GM23338 (cell line): ENCODE measurements around the gene RNLS. TPM values are rescaled to one million over a fixed set of nuclear protein-coding genes. Genes with fewer than 3 reads are reported as not detected.

Source experiments
- ATAC-seq: fragments of 200-7000 bp; cut with Tn5 transposase; 3 replicates; pipeline ENCODE4 v1.9.1; 2020
- DNase-seq: peaks from one replicate; pipeline ENCODE4 v3.0.0-alpha.2; 2015; ENCODE audit warnings: low spot score
- H2AFZ ChIP-seq: fragments of 200-600 bp; sonication (generic); 2 replicates; pipeline ENCODE4 v1.8.0; 2016; ENCODE audit warnings: antibody characterized with exemption, mild to moderate bottlenecking, moderate library complexity
- H3F3A ChIP-seq: fragments of 200-600 bp; sonication (generic); replicated peaks from 2 replicates; pipeline ENCODE4 v1.8.0; 2017; ENCODE audit warnings: antibody characterized with exemption, mixed run types, low read depth
- H3K27ac ChIP-seq: fragments of 200-600 bp; sonication (generic); 2 replicates; pipeline ENCODE4 v1.6.1; 2016; ENCODE audit warnings: low read depth
- H3K27me3 ChIP-seq: fragments of 200-600 bp; sonication (generic); 2 replicates; pipeline ENCODE4 v1.8.0; 2016; ENCODE audit warnings: mild to moderate bottlenecking, mixed run types, moderate library complexity; ENCODE audit not compliant: insufficient read depth
- H3K36me3 ChIP-seq: fragments of 200-600 bp; sonication (generic); 2 replicates; pipeline ENCODE4 v1.8.0; 2016; ENCODE audit warnings: mild to moderate bottlenecking; ENCODE audit not compliant: insufficient read depth
- H3K4me1 ChIP-seq: fragments of 200-600 bp; sonication (generic); 2 replicates; pipeline ENCODE4 v1.8.0; 2016; ENCODE audit warnings: mild to moderate bottlenecking, moderate library complexity; ENCODE audit not compliant: insufficient read depth
- H3K4me2 ChIP-seq: fragments of 200-600 bp; sonication (generic); 2 replicates; pipeline ENCODE4 v1.7.1; 2017; ENCODE audit warnings: mixed run types
- H3K4me3 ChIP-seq: fragments of 200-600 bp; sonication (generic); 2 replicates; pipeline ENCODE4 v1.6.1; 2016; ENCODE audit warnings: mixed run types
- H3K79me2 ChIP-seq: fragments of 200-600 bp; sonication (generic); replicated peaks from 2 replicates; pipeline ENCODE4 v1.8.0; 2017; ENCODE audit warnings: mild to moderate bottlenecking; ENCODE audit not compliant: insufficient read depth
- H3K9me2 ChIP-seq: fragments of 200-600 bp; sonication (generic); 2 replicates; pipeline ENCODE4 v1.8.0; 2017; ENCODE audit not compliant: insufficient read depth
- H4K20me1 ChIP-seq: fragments of 200-600 bp; sonication (generic); replicated peaks from 2 replicates; pipeline ENCODE4 v1.8.0; 2017; ENCODE audit warnings: mild to moderate bottlenecking; ENCODE audit not compliant: insufficient read depth
- H3K27ac Mint-ChIP-seq: 2 replicates; pipeline ENCODE4 v1.8.0; 2020; ENCODE audit warnings: inconsistent platforms, mild to moderate bottlenecking, moderate library complexity, mixed read lengths
- H3K27me3 Mint-ChIP-seq: 3 replicates; pipeline ENCODE4 v1.8.0; 2022; ENCODE audit warnings: low read depth, mild to moderate bottlenecking, moderate library complexity, mixed read lengths, inconsistent platforms; ENCODE audit not compliant: insufficient read depth, poor library complexity
- H3K36me3 Mint-ChIP-seq: 3 replicates; pipeline ENCODE4 v1.8.0; 2021; ENCODE audit warnings: low read depth, mild to moderate bottlenecking, inconsistent platforms, moderate library complexity, mixed read lengths
- H3K4me1 Mint-ChIP-seq: 3 replicates; pipeline ENCODE4 v1.8.0; 2020; ENCODE audit warnings: mild to moderate bottlenecking, inconsistent platforms, mixed read lengths
- H3K4me3 Mint-ChIP-seq: 3 replicates; pipeline ENCODE4 v1.8.0; 2021; ENCODE audit warnings: moderate library complexity, mild to moderate bottlenecking, inconsistent platforms, mixed read lengths
- H3K9me3 Mint-ChIP-seq: 3 replicates; pipeline ENCODE4 v1.8.0; 2020; ENCODE audit warnings: moderate library complexity, mild to moderate bottlenecking, inconsistent platforms, mixed read lengths
- CREB1 ChIP-seq: fragments of 250-450 bp; sonication (Bioruptor Pico); IDR thresholded peaks from 2 replicates; pipeline ENCODE4 v1.5.0; 2020; ENCODE audit warnings: low read depth, mild to moderate bottlenecking, moderate library complexity
- CTCF ChIP-seq, 2 experiments: fragments of 200-600 bp in 1 of 2; sonication (generic) in 1 of 2; conservative IDR thresholded peaks; 2 replicates each; pipeline versions ENCODE4 v1.5.1 to v1.6.1; 2016 to 2017; ENCODE audit warnings: antibody characterized with exemption in 2 of 2, low read depth in 2 of 2, mild to moderate bottlenecking in 2 of 2, moderate library complexity in 1 of 2
- EZH2 ChIP-seq: fragments of 200-600 bp; sonication (generic); IDR thresholded peaks from one replicate; pipeline ENCODE4 v1.8.0; 2017; ENCODE audit warnings: antibody characterized with exemption, mild to moderate bottlenecking, low read depth; ENCODE audit not compliant: unreplicated experiment
- EZH2phosphoT487 ChIP-seq: fragments of 200-600 bp; sonication (generic); IDR thresholded peaks from one replicate; pipeline ENCODE4 v1.8.1; 2018; ENCODE audit warnings: antibody characterized with exemption; ENCODE audit not compliant: unreplicated experiment
- JUNB ChIP-seq: IDR thresholded peaks from one replicate; pipeline ENCODE4 v1.6.1; 2016; ENCODE audit warnings: antibody characterized with exemption; ENCODE audit not compliant: unreplicated experiment
- NANOG ChIP-seq: IDR thresholded peaks from 2 replicates; pipeline ENCODE4 v1.6.1; 2016; ENCODE audit warnings: antibody characterized with exemption, borderline replicate concordance
- POLR2AphosphoS5 ChIP-seq: IDR thresholded peaks from 2 replicates; pipeline ENCODE4 v1.6.1; 2016; ENCODE audit warnings: antibody characterized with exemption, low read depth
- REST ChIP-seq: IDR thresholded peaks from one replicate; pipeline ENCODE4 v1.6.1; 2018; ENCODE audit warnings: antibody characterized with exemption; ENCODE audit not compliant: unreplicated experiment
- STAT1 ChIP-seq: IDR thresholded peaks from one replicate; pipeline ENCODE4 v1.6.1; 2016; ENCODE audit warnings: antibody characterized with exemption; ENCODE audit not compliant: unreplicated experiment
- ZNF114 ChIP-seq: fragments of 250-450 bp; sonication (Bioruptor Pico); IDR thresholded peaks from 2 replicates; pipeline ENCODE4 v1.5.0; 2020; ENCODE audit warnings: mild to moderate bottlenecking, moderate library complexity
- ZNF331 ChIP-seq: fragments of 250-450 bp; sonication (Bioruptor Pico); IDR thresholded peaks from 2 replicates; pipeline ENCODE4 v1.5.0; 2020; ENCODE audit warnings: low read depth, mild to moderate bottlenecking, moderate library complexity
- ZNF462 ChIP-seq: fragments of 250-450 bp; sonication (Bioruptor Pico); IDR thresholded peaks from 2 replicates; pipeline ENCODE4 v1.5.0; 2020; ENCODE audit warnings: mild to moderate bottlenecking, moderate library complexity
- polyA plus RNA-seq: library from polyadenylated mRNA; unstranded; fragments of >200 nt; fragmentation: Nextera tagmentation; extraction: Ambion mirVana; gene quantifications from 2 replicates; pipeline ENCODE4 v1.2.1, GENCODE V29; 2016
- total RNA-seq: library from RNA; depleted of rRNA; stranded (reverse); fragments of >200 nt; shearing (Covaris generic); gene quantifications from 2 replicates; pipeline ENCODE4 v1.2.3, GENCODE V29; 2014
- TF ChIP-seq, protein P1 (sequence below): IDR thresholded peaks from 2 replicates; pipeline ENCODE4 v1.6.1; 2016; ENCODE audit warnings: antibody characterized with exemption

Gene RNLS
- total and polyA plus RNA-seq, 2 experiments from 2014 or later = 8.8 to 15.2 TPM

DNA sequence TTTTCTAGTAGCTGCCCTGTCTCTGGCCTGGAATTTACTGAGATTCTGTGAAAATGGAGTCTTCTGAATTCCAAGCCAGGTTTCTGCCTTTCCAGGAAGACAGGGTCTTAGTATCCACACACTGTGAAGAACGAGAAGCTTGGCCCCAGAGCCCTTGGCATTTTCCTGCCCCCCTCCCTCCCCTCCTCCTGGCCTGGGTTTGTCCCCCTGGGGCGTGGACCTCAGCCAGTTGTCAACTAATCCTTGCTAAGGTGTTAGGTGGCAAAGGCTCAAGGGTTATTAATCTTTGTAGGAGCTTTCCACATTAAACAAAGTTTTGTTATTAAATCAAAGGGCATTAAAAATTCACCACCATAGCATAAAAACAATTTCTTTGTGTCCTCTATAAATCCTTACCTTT, 329.5 kb downstream of the RNLS start (continued):
- TF ChIP-seq POLR2AphosphoS5 = no peak
- no peak for TF ChIP-seq EZH2
- no peak for TF ChIP-seq JUNB
- no peak for TF ChIP-seq NANOG

DNA sequence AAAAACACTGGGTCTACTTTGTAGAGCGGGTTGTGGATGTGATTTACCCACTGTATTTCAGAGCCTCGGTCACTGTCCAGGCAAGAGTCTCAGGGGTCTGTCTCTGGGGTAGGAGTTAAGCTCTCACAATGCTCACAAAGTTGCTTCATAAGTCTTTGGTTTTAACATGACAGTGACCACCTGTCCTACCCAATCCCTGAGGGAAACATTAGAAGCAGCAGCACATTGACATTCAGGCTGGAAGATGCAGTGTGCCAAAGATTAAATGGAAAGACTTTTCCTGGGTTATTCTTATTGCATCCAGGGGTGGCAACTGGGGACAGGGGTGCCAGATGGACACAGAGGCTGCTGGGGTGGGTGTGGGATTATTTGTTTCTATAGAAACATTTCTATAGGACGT, 330.0 kb downstream of the RNLS start:
- no peak for DNase-seq
- no peaks in the 10 kb centered on the region for H3F3A ChIP-seq
- Mint-ChIP-seq H3K9me3 (no peaks in the 10 kb centered on the region), H3K36me3 (no peaks in the 10 kb centered on the region), H3K4me1 (no peaks in the 10 kb centered on the region), H3K4me3 (no peak overlapping the region), H3K27me3 (no peaks in the 10 kb centered on the region), H3K27ac (no peak overlapping the region)
- H3K79me2 ChIP-seq = no peaks in the 10 kb centered on the region
- no peaks in the 10 kb centered on the region for H3K27me3 ChIP-seq
- H2AFZ ChIP-seq = no peak overlapping the region
- H4K20me1 ChIP-seq = no peaks in the 10 kb centered on the region
- no peaks in the 10 kb centered on the region for H3K36me3 ChIP-seq
- no peak overlapping the region for H3K4me3 ChIP-seq
- H3K27ac ChIP-seq = no peak overlapping the region
- TF ChIP-seq ZNF462 (no peak), NANOG (no peak), POLR2AphosphoS5 (no peak), EZH2phosphoT487 (no peak), ZNF114 (CRISPR knock-in tag) (no peak), ZNF331 (CRISPR knock-in tag) (no peak), CREB1 (CRISPR knock-in tag) (no peak), JUNB (no peak), STAT1 (no peak), CTCF (conservative IDR thresholded peaks at IDR 0.05; ENCODE audit: low read depth in 2 of 2) (no peak), EZH2 (no peak), REST (no peak)
- TF ChIP-seq, protein P1, sequence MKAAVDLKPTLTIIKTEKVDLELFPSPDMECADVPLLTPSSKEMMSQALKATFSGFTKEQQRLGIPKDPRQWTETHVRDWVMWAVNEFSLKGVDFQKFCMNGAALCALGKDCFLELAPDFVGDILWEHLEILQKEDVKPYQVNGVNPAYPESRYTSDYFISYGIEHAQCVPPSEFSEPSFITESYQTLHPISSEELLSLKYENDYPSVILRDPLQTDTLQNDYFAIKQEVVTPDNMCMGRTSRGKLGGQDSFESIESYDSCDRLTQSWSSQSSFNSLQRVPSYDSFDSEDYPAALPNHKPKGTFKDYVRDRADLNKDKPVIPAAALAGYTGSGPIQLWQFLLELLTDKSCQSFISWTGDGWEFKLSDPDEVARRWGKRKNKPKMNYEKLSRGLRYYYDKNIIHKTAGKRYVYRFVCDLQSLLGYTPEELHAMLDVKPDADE = no peak
- H3K4me1 ChIP-seq = no peaks in the 10 kb centered on the region
- ATAC-seq = no peak
- no peak overlapping the region for H3K4me2 ChIP-seq
- no peaks in the 10 kb centered on the region for H3K9me2 ChIP-seq
